GM23248 (cell line): ENCODE results near the gene PTPRN.

Experiments
- EZH2 ChIP-seq: fragments of 200-600 bp; sonication (generic); IDR thresholded peaks from 2 replicates; pipeline ENCODE4 v1.6.1; 2018; ENCODE audit warnings: antibody characterized with exemption, mild to moderate bottlenecking; ENCODE audit not compliant: insufficient read depth, poor library complexity, severe bottlenecking
- EZH2phosphoT487 ChIP-seq: fragments of 200-600 bp; sonication (generic); IDR thresholded peaks from 2 replicates; pipeline ENCODE4 v1.6.1; 2018; ENCODE audit warnings: antibody characterized with exemption, moderate library complexity, mild to moderate bottlenecking, low read depth; ENCODE audit not compliant: insufficient read depth

GRCh38 chr2:219289195-219289536, 20.0 kb downstream of the PTPRN start:
- TF ChIP-seq EZH2: no peak
- no peak for TF ChIP-seq EZH2phosphoT487
